SK-N-SH treated with all-trans-retinoic acid at 6 μM for 48 hours (cell line): ENCODE results near the gene RAB8B.

ENCODE experiments used
- ATAC-seq: fragments of 200-7000 bp; cut with Tn5 transposase; 3 replicates; pipeline ENCODE4 v1.9.1; 2020; ENCODE audit warnings: mild to moderate bottlenecking, moderate library complexity
- ARNTL ChIP-seq: fragments of 450-650 bp; formaldehyde crosslinking; IDR thresholded peaks from 2 replicates; pipeline ENCODE4 v1.5.0; 2020; ENCODE audit warnings: low read depth, mild to moderate bottlenecking, moderate library complexity, borderline replicate concordance
- CREB5 ChIP-seq: fragments of 250-450 bp; sonication (Bioruptor Pico); IDR thresholded peaks from 2 replicates; pipeline ENCODE4 v1.5.1; 2020; ENCODE audit warnings: low read depth, mild to moderate bottlenecking, moderate library complexity
- CSDC2 ChIP-seq: fragments of 250-450 bp; sonication (Bioruptor Pico); IDR thresholded peaks from 2 replicates; pipeline ENCODE4 v1.5.0; 2020; ENCODE audit warnings: mild to moderate bottlenecking, moderate library complexity
- CSRNP3 ChIP-seq: fragments of 250-450 bp; sonication (Bioruptor Pico); IDR thresholded peaks from 2 replicates; pipeline ENCODE4 v1.5.1; 2021; ENCODE audit warnings: mild to moderate bottlenecking, moderate library complexity
- ESRRG ChIP-seq: fragments of 250-450 bp; sonication (Bioruptor Pico); IDR thresholded peaks from 2 replicates; pipeline ENCODE4 v1.6.1; 2021; ENCODE audit warnings: mild to moderate bottlenecking
- GLIS3 ChIP-seq: fragments of 250-450 bp; sonication (Bioruptor Pico); IDR thresholded peaks from 2 replicates; pipeline ENCODE4 v1.5.0; 2020; ENCODE audit warnings: mild to moderate bottlenecking, moderate library complexity
- ISL1 ChIP-seq: fragments of 250-450 bp; sonication (Bioruptor Pico); IDR thresholded peaks from 2 replicates; pipeline ENCODE4 v2.1.2; 2022; ENCODE audit warnings: mild to moderate bottlenecking, moderate library complexity
- OSR1 ChIP-seq: fragments of 250-450 bp; sonication (Bioruptor Pico); IDR thresholded peaks from 2 replicates; pipeline ENCODE4 v1.8.0; 2022; ENCODE audit warnings: moderate library complexity, mild to moderate bottlenecking, inconsistent platforms
- PATZ1 ChIP-seq: fragments of 250-450 bp; sonication (Bioruptor Pico); IDR thresholded peaks from 2 replicates; pipeline ENCODE4 v1.8.0; 2020; ENCODE audit warnings: mild to moderate bottlenecking, moderate library complexity, borderline replicate concordance
- POU6F1 ChIP-seq: fragments of 250-450 bp; sonication (Bioruptor Pico); IDR thresholded peaks from 2 replicates; pipeline ENCODE4 v1.8.0; 2021; ENCODE audit warnings: low read depth, mild to moderate bottlenecking, moderate library complexity, borderline replicate concordance
- PPARA ChIP-seq: fragments of 250-450 bp; sonication (Bioruptor Pico); IDR thresholded peaks from 2 replicates; pipeline ENCODE4 v1.5.0; 2020; ENCODE audit warnings: mild to moderate bottlenecking, borderline replicate concordance
- RARB ChIP-seq: fragments of 250-450 bp; sonication (Bioruptor Pico); IDR thresholded peaks from 2 replicates; pipeline ENCODE4 v1.8.0; 2021; ENCODE audit warnings: mild to moderate bottlenecking, moderate library complexity
- SNAI2 ChIP-seq: fragments of 250-450 bp; sonication (Bioruptor Pico); IDR thresholded peaks from 2 replicates; pipeline ENCODE4 v1.5.0; 2020; ENCODE audit warnings: mild to moderate bottlenecking, moderate library complexity
- TCF4 ChIP-seq: fragments of 250-450 bp; sonication (Bioruptor Pico); IDR thresholded peaks from 2 replicates; pipeline ENCODE4 v1.8.0; 2021; ENCODE audit warnings: mild to moderate bottlenecking, moderate library complexity, borderline replicate concordance
- TOX ChIP-seq: fragments of 250-450 bp; sonication (Bioruptor Pico); IDR thresholded peaks from 2 replicates; pipeline ENCODE4 v1.8.0; 2021; ENCODE audit warnings: mild to moderate bottlenecking, moderate library complexity, borderline replicate concordance
- TSHZ2 ChIP-seq: fragments of 250-450 bp; sonication (Bioruptor Pico); IDR thresholded peaks from 2 replicates; pipeline ENCODE4 v1.5.0; 2020; ENCODE audit warnings: mild to moderate bottlenecking, moderate library complexity
- ZFP3 ChIP-seq: fragments of 250-450 bp; sonication (Bioruptor Pico); IDR thresholded peaks from 2 replicates; pipeline ENCODE4 v1.5.0; 2020; ENCODE audit warnings: mild to moderate bottlenecking, moderate library complexity
- ZFP30 ChIP-seq: fragments of 450-650 bp; formaldehyde crosslinking; IDR thresholded peaks from 2 replicates; pipeline ENCODE4 v1.5.0; 2022; ENCODE audit warnings: mild to moderate bottlenecking, moderate library complexity
- ZNF565 ChIP-seq: fragments of 450-650 bp; formaldehyde crosslinking; conservative IDR thresholded peaks from 2 replicates; pipeline ENCODE4 v1.5.0; 2020; ENCODE audit warnings: low read depth, mild to moderate bottlenecking, moderate library complexity
- ZNF70 ChIP-seq: fragments of 450-650 bp; formaldehyde crosslinking; IDR thresholded peaks from 2 replicates; pipeline ENCODE4 v1.5.0; 2020; ENCODE audit warnings: mild to moderate bottlenecking, moderate library complexity
- ZNF8 ChIP-seq: fragments of 450-650 bp; formaldehyde crosslinking; IDR thresholded peaks from 2 replicates; pipeline ENCODE4 v1.5.0; 2020; ENCODE audit warnings: mild to moderate bottlenecking, moderate library complexity

RAB8B gene

GRCh38 chr15:63160638-63161037 is 28.8 kb upstream of the RAB8B start:
- no peak for ATAC-seq
- no peak for TF ChIP-seq ZFP3 (CRISPR knock-in tag)
- no peak for TF ChIP-seq PATZ1 (CRISPR knock-in tag)
- TF ChIP-seq ARNTL, result no peak
- no peak for TF ChIP-seq CSRNP3 (CRISPR knock-in tag)
- TF ChIP-seq ZNF8 (CRISPR knock-in tag), result no peak
- TF ChIP-seq ESRRG, result no peak
- no peak for TF ChIP-seq ZNF565 (CRISPR knock-in tag)
- TF ChIP-seq PPARA (CRISPR knock-in tag), result no peak

- TF ChIP-seq POU6F1 (CRISPR knock-in tag), result no peak
- TF ChIP-seq TSHZ2 (CRISPR knock-in tag), result no peak
- TF ChIP-seq ZNF8 (CRISPR knock-in tag), result no peak
- no peak for TF ChIP-seq ZFP3 (CRISPR knock-in tag)
- TF ChIP-seq RARB (CRISPR knock-in tag), result no peak
- no peak for TF ChIP-seq ZFP30 (CRISPR knock-in tag)
- no peak for TF ChIP-seq ESRRG
- TF ChIP-seq ISL1 (CRISPR knock-in tag), result no peak
- no peak for TF ChIP-seq GLIS3 (CRISPR knock-in tag)
- no peak for TF ChIP-seq ZNF565 (CRISPR knock-in tag)
- TF ChIP-seq CREB5 (CRISPR knock-in tag), result no peak
- TF ChIP-seq TCF4 (CRISPR knock-in tag), result no peak
- no peak for TF ChIP-seq ZNF70 (CRISPR knock-in tag)
- no peak for TF ChIP-seq SNAI2 (CRISPR knock-in tag)
- no peak for TF ChIP-seq OSR1 (CRISPR knock-in tag)
- TF ChIP-seq CSDC2, result no peak
- TF ChIP-seq PATZ1 (CRISPR knock-in tag), result no peak
- no peak for TF ChIP-seq PPARA (CRISPR knock-in tag)
- TF ChIP-seq TOX, result no peak
- no peak for ATAC-seq
Observed at GRCh38 chr15:63163217-63163616, 26.2 kb upstream of the RAB8B start.
